Measurements from ENCODE around the gene SLFN12L. TPM values are rescaled to one million over a fixed set of nuclear protein-coding genes. Genes with fewer than 3 reads are reported as not detected.

The SLFN12L gene
- polyA plus RNA-seq (2012; rRNA removed), result not detected in 2 replicates
- polyA plus RNA-seq (2012; cell fraction: cytosol; rRNA removed), result not detected in 2 replicates
- polyA plus RNA-seq (2012; cell fraction: nucleus; rRNA removed), result not detected in 2 replicates

- ChIA-PET POLR2A (no interaction called here), CTCF (interaction anchor here (1.0 to 8.9 kb wide), 7 partner anchors 10 to 374 kb away, joined by 3 to 118 read pairs (median 4); no protein-coding TSS in a partner anchor)
- Histone ChIP-seq H3K9me3 (no peaks in the 10 kb centered on the region), H3K27me3 (ENCODE audit: insufficient read depth) (peaks cover 28% of the 10 kb centered on the region), H3K4me2 (no peak within 1 kb of the TSS), H3K9me2 (no peaks in the 10 kb centered on the region), H4K20me1 (ENCODE audit: insufficient read depth) (no peaks in the 10 kb centered on the region), H3K27ac (ENCODE audit: low read depth in 2 of 2, low read length in 1 of 2) (no peak within 1 kb of the TSS), H3K4me1 (ENCODE audit: control insufficient read depth in 1 of 2, insufficient read depth in 2 of 2, low read depth in 1 of 2, low read length in 1 of 2) (no peaks in the 10 kb centered on the region), H3F3A (replicated peaks; ENCODE audit: insufficient read depth) (peaks cover 5% of the 10 kb centered on the region), H3K79me2 (ENCODE audit: insufficient read depth) (no peaks in the 10 kb centered on the region), H2AFZ (ENCODE audit: low read depth) (no peak within 1 kb of the TSS), H3K4me3 (ENCODE audit: low read depth in 2 of 2, low read length in 1 of 2) (no peak within 1 kb of the TSS), H3K9ac (no peak within 1 kb of the TSS), H3K36me3 (replicated peaks in 1 of 2; ENCODE audit: control insufficient read depth in 1 of 2, insufficient read depth in 2 of 2, low read length in 1 of 2) (no peaks in the 10 kb centered on the region)
- no peak for TF ChIP-seq CTCF (IDR thresholded peaks at IDR 0.05)
- no peak for TF ChIP-seq TCF12 (IDR thresholded peaks at IDR 0.05)
- 56% methylated on average over 2 of the region's 2 CpGs for WGBS (ENCODE audit: low lambda C conversion rate)
- no peak for DNase-seq
These were observed at the start of gene SLFN12L for GRCh38 chr17:35537601-35538141. Gene SLFN12L (minus strand): TSS chr17:35537678. CDS start chr17:35522364, 15,314 bp downstream.

DNA sequence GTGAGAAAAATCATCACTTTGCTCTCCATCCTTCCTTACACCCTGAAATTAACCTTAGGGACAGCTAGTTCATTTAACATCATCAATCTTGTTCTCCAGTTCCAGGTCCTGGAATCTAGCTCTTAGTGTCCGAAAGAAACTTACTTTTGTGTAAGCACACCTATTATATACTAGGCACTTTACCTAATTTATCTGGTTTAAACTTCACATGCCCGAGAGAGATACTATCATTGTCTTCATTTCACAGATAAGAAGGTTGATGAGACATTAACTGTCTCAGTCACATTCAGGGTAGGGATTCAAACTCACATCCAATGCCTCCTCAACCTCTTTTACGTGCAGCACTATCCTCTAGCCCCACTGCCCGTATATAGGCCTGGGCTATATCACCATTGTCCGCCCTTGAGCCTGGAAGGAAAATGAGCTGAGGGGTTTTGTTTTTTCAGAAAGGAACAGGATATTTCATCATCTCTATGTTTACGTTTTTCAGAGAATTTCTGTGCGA, 49.1 kb upstream of the SLFN12L start:
- Histone ChIP-seq H3K4me1 (ENCODE audit: control insufficient read depth in 1 of 2, insufficient read depth in 2 of 2, low read depth in 1 of 2, low read length in 1 of 2) (peaks cover 5 to 18% of the 10 kb centered on the region in 2 experiments; a peak in 2 of 4 replicates), H3K9me2 (no peaks in the 10 kb centered on the region), H3K27ac (ENCODE audit: low read depth in 2 of 2, low read length in 1 of 2) (peak overlapping the region; percentile 85 to 93), H3K36me3 (replicated peaks in 1 of 2; ENCODE audit: control insufficient read depth in 1 of 2, insufficient read depth in 2 of 2, low read length in 1 of 2) (peaks cover 2 to 5% of the 10 kb centered on the region in 2 experiments), H3K79me2 (ENCODE audit: insufficient read depth) (peaks cover 45% of the 10 kb centered on the region), H3K27me3 (ENCODE audit: insufficient read depth) (no peaks in the 10 kb centered on the region), H3K4me3 (ENCODE audit: low read depth in 2 of 2, low read length in 1 of 2) (peak overlapping the region; percentile 73 to 94), H3K9me3 (no peaks in the 10 kb centered on the region), H3K9ac (peak overlapping the region; percentile 98), H2AFZ (ENCODE audit: low read depth) (peak overlapping the region; percentile 98), H4K20me1 (ENCODE audit: insufficient read depth) (peaks cover 19% of the 10 kb centered on the region), H3F3A (replicated peaks; ENCODE audit: insufficient read depth) (no peaks in the 10 kb centered on the region), H3K4me2 (peak overlapping the region; percentile 78)
- no peak for TF ChIP-seq RCOR1 (IDR thresholded peaks at IDR 0.05; ENCODE audit: low read length)
- no peak for TF ChIP-seq SIN3A (IDR thresholded peaks at IDR 0.05; ENCODE audit: borderline replicate concordance, low read depth, low read length)
- TF ChIP-seq, protein P1, sequence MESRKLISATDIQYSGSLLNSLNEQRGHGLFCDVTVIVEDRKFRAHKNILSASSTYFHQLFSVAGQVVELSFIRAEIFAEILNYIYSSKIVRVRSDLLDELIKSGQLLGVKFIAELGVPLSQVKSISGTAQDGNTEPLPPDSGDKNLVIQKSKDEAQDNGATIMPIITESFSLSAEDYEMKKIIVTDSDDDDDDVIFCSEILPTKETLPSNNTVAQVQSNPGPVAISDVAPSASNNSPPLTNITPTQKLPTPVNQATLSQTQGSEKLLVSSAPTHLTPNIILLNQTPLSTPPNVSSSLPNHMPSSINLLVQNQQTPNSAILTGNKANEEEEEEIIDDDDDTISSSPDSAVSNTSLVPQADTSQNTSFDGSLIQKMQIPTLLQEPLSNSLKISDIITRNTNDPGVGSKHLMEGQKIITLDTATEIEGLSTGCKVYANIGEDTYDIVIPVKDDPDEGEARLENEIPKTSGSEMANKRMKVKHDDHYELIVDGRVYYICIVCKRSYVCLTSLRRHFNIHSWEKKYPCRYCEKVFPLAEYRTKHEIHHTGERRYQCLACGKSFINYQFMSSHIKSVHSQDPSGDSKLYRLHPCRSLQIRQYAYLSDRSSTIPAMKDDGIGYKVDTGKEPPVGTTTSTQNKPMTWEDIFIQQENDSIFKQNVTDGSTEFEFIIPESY (IDR thresholded peaks at IDR 0.05; ENCODE audit: borderline replicate concordance, low read depth), result no peak
- TF ChIP-seq FOSL2 (IDR thresholded peaks at IDR 0.05; ENCODE audit: borderline replicate concordance, low read depth), result no peak
- TF ChIP-seq, protein P2, sequence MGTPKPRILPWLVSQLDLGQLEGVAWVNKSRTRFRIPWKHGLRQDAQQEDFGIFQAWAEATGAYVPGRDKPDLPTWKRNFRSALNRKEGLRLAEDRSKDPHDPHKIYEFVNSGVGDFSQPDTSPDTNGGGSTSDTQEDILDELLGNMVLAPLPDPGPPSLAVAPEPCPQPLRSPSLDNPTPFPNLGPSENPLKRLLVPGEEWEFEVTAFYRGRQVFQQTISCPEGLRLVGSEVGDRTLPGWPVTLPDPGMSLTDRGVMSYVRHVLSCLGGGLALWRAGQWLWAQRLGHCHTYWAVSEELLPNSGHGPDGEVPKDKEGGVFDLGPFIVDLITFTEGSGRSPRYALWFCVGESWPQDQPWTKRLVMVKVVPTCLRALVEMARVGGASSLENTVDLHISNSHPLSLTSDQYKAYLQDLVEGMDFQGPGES (IDR thresholded peaks at IDR 0.05; ENCODE audit: low read depth, low read length), result no peak
- no peak for TF ChIP-seq PBX3 (IDR thresholded peaks at IDR 0.05)
- no peak for TF ChIP-seq CHD2 (IDR thresholded peaks at IDR 0.05; ENCODE audit: low read length, partially characterized antibody)
- TF ChIP-seq, protein P3, sequence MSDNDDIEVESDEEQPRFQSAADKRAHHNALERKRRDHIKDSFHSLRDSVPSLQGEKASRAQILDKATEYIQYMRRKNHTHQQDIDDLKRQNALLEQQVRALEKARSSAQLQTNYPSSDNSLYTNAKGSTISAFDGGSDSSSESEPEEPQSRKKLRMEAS (IDR thresholded peaks at IDR 0.05; ENCODE audit: low read depth), result no peak
- TF ChIP-seq USF2 (IDR thresholded peaks at IDR 0.05; ENCODE audit: borderline replicate concordance, low read depth, low read length), result no peak
- TF ChIP-seq USF1 (IDR thresholded peaks at IDR 0.05; ENCODE audit: borderline replicate concordance, low read depth), result no peak
- no peak for TF ChIP-seq GABPA (IDR thresholded peaks at IDR 0.05; ENCODE audit: low read depth)
- no peak for TF ChIP-seq JUND (IDR thresholded peaks at IDR 0.05)
- TF ChIP-seq FOXM1 (IDR thresholded peaks at IDR 0.05; ENCODE audit: low read depth), result no peak
- TF ChIP-seq TAF1 (IDR thresholded peaks at IDR 0.05; ENCODE audit: borderline replicate concordance, low read depth, low read length), result no peak
- no peak for TF ChIP-seq MEF2A (IDR thresholded peaks at IDR 0.05; ENCODE audit: borderline replicate concordance, low read depth)
- no peak for TF ChIP-seq NRF1 (IDR thresholded peaks at IDR 0.05; ENCODE audit: low read depth, low read length)
- WGBS (ENCODE audit: low lambda C conversion rate), result 20% methylated on average over 7 of the region's 7 CpGs
- DNase-seq, result no peak
- ChIA-PET POLR2A (interaction anchor here (0.8 to 1.5 kb wide), 3 partner anchors 8 to 222 kb away, joined by 3 to 27 read pairs (median 4); partner anchors contain the start of genes PEX12 and TAF15), CTCF (interaction anchor here (1.5 to 1.7 kb wide), 2 partner anchors 161 to 177 kb away, joined by 8 read pairs; no protein-coding TSS in a partner anchor)
